Stomach (tissue), 4 donors: ENCODE data around the gene GABRB3.

Experiments used
- EP300 ChIP-seq: sonication (generic); formaldehyde crosslinking; IDR thresholded peaks from one replicate; pipeline ENCODE4 v1.6.1; 2017; ENCODE audit warnings: antibody characterized with exemption
- POLR2AphosphoS5 ChIP-seq, 3 donors: sonication (generic); formaldehyde crosslinking; IDR thresholded peaks; one replicate each; pipeline ENCODE4 v1.6.1; 2016; ENCODE audit warnings: antibody characterized with exemption in 3 of 3
- TF ChIP-seq, protein P1 (sequence below), 7 experiments: fragments of 450-650 bp in 4 of 7; fragments of 200-600 bp in 3 of 7; sonication (generic) in 3 of 7; IDR thresholded peaks; one replicate each; pipeline ENCODE4 v1.5.1; 2016 to 2019; ENCODE audit warnings: antibody characterized with exemption in 7 of 7, control low read depth in 2 of 7, mild to moderate bottlenecking in 1 of 7

- TF ChIP-seq, protein P1, sequence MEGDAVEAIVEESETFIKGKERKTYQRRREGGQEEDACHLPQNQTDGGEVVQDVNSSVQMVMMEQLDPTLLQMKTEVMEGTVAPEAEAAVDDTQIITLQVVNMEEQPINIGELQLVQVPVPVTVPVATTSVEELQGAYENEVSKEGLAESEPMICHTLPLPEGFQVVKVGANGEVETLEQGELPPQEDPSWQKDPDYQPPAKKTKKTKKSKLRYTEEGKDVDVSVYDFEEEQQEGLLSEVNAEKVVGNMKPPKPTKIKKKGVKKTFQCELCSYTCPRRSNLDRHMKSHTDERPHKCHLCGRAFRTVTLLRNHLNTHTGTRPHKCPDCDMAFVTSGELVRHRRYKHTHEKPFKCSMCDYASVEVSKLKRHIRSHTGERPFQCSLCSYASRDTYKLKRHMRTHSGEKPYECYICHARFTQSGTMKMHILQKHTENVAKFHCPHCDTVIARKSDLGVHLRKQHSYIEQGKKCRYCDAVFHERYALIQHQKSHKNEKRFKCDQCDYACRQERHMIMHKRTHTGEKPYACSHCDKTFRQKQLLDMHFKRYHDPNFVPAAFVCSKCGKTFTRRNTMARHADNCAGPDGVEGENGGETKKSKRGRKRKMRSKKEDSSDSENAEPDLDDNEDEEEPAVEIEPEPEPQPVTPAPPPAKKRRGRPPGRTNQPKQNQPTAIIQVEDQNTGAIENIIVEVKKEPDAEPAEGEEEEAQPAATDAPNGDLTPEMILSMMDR (IDR thresholded peaks at IDR 0.05): no peak
- TF ChIP-seq POLR2AphosphoS5 (IDR thresholded peaks at IDR 0.05): no peak
- TF ChIP-seq EP300: no peak
Measured at GRCh38 chr15:26702381-26702780, 70.5 kb downstream of the GABRB3 start.
